HG03196 (cell line): ENCODE results near the gene CD300LD.

ENCODE experiments used
- ATAC-seq: cut with Tn5 transposase; IDR thresholded peaks from one replicate; pipeline ENCODE4 v1.9.1; 2021; ENCODE audit not compliant: unreplicated experiment

CD300LD gene

DNA sequence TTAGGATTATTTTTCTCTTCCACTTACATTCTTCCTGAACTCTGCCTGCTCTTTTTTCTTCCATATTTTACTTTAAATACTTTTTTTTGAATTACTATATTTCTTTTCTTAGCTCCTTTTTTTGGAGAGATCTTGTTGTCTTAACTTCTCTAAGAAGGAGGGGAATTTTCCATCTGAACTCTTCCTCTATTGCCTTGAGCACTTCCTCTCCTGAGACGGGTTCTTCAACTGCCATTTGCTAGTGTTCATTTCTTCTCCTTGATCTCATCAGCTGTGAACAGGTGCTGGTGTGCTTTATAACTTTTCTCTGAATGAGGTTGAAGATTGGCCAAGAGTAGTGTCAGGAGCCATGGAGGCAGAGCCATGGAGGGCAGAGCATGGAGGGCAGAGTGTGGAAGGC is 15.1 kb upstream of the CD300LD start:
- no peak for ATAC-seq

DNA sequence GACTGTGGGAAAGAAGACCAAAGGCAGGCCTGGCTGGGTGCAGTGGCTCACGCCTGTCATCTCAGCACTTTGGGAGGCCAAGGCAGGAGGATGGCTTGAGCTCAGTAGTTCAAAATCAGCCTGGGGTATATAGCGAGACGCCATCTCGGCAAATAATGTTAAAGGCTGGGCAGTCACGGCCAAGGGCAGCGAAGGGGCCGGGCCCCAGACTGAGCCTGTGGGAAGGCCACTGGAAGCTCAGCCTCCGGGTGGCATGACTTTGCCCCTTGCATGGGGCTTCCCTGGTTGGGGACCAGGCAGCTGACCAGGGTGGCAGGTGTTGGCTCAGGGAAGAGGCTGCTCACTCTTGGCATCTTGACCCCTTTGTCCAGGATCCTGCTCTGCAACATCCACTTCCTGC is 14.0 kb upstream of the CD300LD start:
- ATAC-seq, result no peak

DNA sequence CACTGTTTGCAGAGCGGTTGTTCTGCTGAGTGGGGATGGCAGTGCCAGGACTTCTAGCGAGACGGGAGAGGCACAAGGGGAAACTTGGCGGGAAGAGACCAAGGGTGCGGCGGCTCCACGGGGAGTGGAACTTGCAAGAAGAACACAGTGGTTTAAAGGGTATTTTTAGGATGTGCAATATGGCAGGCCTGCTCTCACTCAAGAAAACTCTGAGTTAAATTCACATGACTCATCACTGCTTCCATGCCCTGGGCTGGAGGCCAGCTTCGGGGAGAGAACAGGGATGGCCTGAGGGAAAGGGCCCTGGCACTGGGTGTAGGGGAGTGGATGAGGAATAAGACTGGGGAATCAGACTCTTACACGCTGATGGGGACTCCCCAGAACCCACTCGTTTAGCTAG is 13.3 kb upstream of the CD300LD start:
- no peak for ATAC-seq

DNA sequence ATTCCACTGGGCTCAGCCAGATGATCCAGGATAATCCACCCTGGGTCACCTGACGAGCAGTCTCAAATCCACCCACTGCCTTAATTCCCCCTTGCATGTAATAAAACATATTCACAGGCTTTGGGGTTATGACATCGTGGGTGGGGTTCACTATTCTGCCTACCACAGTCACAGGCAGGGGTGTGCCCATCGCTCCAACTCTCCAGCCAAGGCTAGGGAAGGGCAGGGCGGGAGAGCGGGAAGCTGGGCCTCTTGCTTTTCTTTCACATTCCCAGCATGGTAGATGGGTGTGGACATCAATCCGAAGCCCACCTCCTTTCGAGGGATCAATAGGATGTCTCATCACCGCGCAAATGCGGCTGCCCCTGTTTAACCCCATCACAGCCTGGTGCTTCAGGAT is 12.7 kb upstream of the CD300LD start:
- no peak for ATAC-seq

DNA sequence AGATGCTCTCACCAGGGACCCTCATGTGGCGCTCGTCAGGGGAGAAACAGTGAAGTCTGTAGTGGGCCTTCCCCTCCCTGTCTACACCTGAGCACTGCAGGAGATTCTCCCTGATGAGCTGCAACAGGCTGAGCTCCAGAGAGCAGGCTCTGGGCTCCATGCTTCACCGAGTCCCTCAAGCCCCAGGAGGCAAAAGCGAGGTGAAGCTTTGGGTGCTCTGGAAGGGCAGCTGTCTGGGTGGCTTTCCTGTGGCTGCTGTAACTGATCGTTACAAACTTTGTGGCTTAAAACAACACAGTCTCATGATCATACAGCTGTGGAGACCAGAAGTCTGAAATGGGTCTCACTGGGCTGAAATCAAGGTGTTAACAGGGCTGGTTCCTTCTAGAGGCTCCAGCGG is 12.1 kb upstream of the CD300LD start:
- no peak for ATAC-seq

DNA sequence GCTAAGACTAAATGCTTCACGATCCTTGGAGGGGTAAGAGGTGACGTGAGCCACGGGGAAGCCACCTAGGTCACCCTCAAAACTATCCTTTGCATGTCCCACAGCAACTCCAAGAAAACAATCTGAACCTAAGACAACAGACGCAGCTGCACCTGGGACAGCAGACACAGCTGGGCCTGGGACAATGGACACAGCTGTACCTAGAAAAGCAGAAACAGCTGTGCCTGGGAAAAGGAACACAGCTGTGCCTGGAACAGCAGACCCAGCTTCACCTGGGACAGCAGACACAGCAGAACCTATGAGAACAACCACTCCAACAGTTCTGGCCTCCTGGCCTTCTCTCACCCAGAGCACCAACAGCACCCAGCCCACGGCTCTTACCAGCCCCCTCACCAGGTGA is 11.7 kb upstream of the CD300LD start:
- ATAC-seq, result no peak

DNA sequence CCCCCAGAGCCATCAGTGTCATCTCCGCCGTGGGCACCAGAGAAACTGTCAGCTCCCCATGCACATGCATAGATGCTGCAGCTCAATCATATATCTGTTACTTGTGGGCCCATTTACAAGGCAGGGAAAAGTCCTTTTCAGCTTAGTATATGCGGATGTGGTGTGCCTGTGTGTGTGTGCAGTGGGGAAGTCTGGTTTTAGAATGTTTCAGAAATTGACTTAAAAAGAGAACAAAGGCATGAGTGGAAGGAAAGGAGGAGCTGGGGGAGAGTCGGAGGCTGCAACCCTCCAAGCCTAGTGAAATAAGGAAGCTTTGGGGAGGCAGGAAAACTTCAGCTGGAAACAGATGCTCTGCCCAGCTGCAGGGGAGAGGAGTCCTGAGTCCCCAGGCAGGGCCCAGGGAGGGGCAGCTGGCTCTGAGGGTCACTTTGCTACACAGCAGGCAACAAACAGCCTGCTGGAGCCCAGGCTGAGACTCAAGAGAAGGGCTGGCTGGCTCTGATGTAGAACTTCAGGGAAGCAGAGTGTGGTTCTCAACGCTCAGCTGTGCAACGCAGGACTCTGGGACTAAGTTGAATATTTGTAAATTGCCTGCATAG is 11.1 kb upstream of the CD300LD start:
- no peak for ATAC-seq

DNA sequence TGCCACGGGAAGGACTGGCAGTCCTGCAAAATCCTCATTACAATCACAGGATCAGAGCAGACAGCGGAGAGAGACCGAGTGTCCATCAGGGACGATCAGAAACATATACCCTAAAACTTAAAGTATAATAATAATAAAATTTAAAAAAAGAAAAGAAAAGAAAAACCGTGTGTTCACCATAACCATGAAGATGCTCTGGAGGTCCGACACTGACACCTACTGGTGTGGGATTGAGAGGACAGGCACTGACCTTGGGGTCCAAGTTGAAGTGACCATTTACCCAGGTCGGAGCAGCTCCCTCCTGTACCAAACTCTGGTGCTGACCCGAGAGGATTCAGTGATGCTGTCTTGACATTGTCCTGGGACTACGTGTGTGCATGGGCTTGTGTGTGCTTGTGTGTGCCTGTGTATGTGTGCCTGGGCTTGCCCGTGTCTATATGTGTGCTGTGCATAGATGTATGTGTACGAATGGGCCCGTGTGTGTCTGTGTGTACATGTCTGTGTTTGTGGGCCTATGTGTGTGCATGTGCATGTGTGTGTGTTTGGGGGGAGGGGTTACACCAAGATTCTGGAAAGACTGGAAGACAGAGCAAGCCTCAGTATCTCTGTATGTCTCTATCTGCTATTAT is 10.0 kb upstream of the CD300LD start:
- ATAC-seq, result no peak

DNA sequence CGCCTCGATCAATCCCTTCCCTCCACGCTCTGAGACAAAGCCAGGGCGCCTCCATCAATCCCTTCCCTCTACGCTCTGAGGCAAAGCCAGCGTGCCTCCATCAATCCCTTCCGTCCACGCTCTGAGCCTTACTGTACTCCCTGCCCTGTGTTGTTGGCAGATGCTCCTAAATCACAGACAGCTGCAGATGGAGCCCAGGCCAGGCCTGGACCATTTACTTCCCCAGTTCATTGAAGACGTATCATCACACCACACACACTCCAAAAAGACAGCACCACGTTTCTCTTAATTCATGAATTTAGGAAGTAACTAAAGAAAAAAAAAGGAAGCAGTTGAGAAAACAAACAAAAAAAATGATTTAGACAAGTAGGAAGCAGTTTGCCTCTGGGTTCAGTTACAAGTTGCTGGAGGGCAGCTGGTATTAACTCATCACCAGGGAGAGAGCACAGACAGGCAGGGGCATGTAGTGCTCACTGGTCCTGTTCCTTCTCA is 7.4 kb upstream of the CD300LD start:
- ATAC-seq, result no peak

DNA sequence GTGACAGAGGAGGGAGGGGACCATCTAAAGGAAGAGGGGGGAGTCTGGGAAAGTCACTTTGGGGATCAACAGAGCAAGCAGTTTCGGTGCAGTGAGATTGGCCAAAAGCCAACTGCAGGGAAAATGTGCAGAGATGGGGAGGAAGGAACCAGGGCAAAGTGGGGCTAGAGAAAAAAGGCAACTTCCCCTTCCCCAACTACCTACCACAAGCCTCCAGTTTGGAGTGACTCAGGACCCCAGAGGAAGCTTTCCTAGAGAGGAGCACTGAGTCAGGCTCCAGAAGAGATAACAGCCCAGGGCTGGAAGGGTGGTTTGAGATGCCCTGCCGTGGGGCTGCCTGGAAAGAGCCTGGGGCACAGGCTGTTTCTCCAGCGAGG is 6.9 kb upstream of the CD300LD start:
- no peak for ATAC-seq

DNA sequence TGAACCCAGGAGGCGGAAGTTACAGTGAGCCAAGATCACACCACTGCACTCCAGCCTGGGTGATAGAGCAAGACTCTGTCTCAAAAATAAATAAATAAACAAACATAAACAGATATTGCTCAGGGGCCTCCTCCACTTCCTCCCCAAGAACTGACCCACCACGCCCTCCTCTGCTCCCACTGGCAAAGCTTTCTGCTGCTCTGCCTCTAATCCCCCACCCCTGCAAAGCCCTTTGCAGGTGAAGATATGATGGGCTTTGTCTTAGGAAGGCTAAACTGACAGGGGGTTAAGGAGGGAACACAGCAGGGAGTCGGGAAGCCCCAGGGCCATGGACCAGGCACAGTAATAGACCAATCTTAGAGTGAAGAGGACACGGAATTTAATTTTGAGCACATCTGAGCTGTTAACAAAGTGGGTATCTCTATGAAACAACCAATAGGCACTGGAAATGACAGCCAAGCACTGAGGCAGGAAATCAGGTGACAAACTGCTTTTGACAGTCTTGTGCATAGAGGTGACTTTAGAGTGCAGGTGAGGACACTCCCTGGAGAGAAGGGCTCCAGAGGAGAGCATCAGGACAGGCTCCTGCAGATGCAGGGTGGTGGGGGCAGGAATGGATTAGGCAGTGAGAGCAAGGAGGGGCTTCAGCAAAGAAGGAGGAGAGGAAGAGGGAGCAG is 6.4 kb upstream of the CD300LD start:
- ATAC-seq, result no peak

DNA sequence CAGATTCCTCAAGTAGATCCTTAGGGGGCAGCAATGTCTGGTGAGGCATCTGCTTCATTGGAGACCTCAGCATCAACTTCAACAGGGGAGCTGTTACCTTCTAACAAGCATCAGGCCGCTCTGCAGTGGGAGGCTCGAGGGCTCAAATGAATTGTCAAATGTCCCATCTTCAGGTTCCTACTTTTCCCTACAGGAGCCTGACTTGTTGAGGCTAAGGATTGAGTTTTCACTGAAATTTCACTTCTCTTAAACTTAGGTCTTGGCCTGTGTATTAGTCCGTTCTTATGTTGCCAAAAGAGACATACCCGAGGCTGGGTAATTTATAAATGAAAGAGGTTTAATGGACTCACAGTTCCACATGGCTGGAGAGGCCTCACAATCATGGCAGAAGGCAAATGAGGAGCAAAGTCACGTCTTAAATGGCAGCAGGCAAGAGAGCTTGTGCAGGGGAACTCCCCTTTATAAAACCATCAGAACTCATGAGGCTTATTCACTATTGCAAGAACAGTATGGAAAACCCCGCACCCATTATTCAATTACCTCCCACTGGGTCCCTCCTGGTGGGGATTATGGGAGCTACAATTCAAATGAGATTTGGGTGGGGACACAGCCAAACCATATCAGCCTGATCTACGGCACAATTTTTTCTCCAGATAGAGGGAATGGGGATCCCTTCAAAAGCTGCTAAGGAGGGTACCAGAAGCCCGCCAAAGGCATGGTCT is 5.1 kb upstream of the CD300LD start:
- no peak for ATAC-seq

DNA sequence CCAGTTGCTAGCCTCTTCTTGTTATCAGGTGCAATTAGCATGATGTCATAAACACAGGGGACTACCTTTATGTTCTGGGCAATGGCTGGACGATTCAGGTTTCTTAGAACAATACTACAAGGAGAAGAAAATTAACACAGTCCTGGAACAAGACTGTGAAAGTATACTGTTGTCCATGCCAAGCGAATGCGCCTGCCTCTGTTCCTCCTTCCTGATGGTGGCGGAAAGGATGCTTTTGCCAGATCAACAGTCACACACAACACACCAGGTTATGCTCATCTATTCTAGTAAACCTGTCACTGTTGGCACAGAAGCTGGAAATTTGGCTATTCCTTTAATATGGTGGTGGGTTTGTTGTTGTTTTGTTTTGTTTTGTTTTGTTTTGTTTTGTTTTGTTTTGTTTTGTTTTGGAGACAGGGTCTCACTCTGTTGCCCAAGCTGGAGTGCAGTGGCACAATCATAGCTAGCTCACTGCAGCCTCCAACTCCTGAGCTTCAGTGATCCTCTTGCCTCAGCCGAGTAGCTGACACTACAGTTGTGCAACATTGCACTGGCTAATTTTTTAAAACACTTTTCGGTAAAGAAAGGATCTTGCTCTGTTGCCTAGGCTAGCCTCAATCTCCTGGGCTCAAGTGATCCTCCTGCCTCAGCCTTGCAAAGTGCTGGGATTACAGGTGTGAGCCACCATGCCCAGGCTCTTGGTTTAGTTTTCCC is 3.1 kb upstream of the CD300LD start:
- no peak for ATAC-seq

DNA sequence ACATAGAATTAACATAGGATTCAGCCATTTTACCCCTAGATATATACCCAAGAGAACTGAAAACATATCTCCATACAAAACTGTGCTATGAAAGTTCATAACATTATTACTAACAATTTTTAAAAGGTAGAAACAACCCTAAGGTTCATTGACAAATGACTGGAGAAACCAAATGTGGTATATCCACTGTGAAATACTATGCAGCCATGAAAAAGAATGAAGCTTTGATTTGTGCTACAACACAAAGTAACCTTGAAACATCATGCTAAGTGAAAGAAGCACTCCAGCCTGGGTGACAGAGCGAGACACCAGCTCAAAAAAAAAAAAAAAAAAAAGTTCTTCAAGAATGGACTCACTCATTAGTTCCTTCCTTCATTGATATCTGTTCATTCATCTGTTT is 580 bp downstream of the CD300LD start:
- no peak for ATAC-seq

DNA sequence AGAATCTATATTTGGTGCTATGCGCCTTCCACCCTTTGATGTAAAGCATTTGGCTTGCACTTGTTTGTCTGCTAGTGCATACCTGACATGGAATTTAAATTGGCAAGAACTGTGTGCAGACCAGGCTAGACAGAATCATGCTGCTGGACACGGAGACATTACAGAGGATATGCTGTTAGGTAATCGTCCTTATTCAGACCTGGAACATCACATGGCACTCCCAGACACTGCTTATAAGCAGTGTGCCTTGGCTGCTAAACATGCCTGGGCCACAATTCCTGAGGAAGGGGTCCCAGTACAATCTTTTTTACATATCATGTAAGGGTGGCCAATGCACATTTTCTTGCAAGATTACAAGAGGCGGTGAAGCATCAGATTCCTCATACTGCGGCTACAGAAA is 6.4 kb downstream of the CD300LD start:
- ATAC-seq, result no peak

DNA sequence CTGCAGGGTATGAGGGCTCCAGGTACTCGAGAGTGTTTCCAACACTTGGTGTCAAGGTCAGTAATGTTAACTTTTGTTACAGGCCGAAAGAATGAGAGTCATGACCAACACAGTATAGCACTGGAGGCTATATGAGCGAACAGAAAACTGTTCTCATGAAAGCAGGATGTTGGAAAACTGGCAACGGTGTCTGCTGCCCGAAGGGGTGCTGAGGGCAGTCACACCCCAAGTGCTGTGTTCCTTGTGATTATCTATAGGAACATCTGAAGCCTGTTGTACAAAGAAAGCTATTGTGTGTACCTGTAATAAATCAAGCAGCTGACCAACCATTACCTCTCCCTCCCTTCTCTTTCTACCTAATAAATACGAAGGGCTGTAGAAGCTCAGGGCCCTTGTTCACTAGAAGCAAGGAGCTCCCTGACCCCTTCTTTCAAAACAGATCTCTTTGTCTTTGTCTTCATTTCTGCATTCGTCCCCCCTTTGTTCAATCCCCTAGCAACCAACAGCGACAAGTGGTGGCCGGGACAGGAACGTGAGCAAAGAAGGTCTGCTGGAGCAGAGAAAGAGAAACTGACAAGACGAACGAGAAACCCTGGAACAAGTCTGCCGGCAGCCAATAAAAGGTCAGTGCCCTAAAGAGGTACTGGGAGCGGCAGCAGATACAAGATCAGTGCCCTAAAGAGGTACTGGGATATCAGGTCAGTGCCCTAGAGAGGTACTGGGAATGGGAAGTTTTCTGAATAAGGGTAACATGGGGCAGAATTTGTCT is 7.6 kb downstream of the CD300LD start:
- no peak for ATAC-seq

DNA sequence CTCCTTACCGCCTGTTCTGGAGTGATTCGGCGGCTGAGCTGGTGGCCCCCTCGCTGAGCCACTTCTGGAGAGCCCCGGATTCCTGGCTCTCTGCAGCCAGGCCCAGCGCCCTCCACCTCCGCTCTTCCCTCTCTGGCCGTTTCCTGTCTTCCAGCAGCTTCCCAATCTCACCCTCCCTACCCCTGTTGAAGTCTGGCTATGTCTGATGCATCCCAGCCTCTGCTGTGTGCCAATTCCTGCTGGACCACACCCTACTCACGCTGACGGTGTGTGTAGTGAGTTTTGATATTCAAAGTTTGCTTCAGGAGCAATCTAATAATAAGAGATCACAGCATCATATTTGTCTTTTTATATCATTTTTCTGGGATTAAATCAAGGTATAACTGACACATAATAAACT is 9.4 kb downstream of the CD300LD start:
- no peak for ATAC-seq

DNA sequence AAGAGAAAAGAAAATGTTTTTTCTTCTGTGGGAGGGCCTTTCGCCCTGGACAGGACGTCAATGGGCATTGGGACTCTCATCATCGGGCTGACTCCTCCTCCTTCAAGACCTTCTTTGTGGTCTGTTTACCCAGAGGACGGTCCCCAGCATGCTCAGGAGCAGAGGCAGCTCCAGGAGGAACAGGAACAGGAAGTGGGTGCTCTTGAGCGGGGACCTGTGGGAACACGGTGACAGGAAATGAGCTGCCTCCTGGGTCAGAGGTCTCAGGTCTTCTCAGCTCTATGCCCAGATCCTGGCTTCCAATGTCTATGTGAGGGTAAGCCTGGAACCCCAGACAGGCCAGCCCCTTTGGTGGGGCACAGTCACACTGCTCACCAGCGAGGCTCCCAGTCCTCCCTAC is 12.2 kb downstream of the CD300LD start:
- ATAC-seq, result no peak

DNA sequence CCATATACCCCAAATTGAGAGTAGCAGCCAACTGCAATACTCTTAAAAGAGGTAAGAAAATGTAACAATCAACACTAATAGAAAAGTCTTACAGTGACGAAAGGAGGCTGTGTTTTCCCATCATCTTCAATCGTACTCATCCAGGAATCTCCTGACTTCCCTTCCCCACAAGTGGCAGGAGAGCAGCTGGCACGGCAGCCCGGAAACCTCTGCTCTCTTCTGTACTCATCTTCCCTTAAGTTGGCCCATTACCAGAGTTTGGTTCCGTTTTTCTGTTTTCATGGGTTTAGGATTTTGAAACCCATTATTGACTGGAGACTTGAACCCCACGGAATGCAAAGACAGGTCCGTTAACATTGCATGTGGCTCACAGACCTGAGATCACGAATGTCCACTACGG is 13.1 kb downstream of the CD300LD start:
- no peak for ATAC-seq

DNA sequence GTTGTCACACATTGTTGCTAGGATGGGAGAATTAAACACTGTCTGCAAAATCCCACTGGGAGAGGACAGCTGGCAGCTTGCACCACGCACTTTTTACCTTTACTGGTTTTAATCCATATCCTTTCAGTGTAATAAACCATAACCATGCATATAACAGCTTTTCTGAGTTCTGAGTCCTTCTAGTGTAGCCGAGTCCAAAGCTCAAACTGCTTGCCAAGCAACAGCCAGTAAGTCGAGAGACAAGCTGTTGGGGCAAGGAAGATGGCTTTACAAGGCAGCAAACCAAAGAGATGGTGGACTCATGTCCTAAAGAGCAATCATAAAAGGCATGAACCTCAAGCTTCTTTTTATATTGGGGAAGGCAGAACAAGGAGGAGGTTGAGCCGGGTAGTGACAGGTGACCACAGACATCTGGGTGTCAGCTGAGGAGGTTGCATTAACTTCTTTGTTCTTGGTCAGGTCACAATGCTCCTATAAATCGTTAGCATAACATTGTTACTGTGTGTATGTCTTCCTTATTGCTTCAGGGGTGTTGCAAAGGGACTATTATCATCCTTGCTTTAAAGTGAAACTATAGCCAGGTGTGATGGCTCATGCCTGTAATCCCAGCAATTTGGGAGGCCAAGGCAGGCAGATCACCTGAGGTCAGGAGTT is 17.5 kb downstream of the CD300LD start:
- ATAC-seq, result no peak
